Upper lobe of left lung (tissue), 6 donors: Measurements from ENCODE around the gene TRUB2. TPM values are rescaled to one million over a fixed set of nuclear protein-coding genes. Genes with fewer than 3 reads are reported as not detected.
"Not testable (repeated sequence)": the region's sequence is repeated elsewhere in the genome, so short reads cannot be mapped to it uniquely, and the experiment has no call there.

Experiments used
- ATAC-seq, 2 donors: fragments of 200-7000 bp; cut with Tn5 transposase; one replicate each; pipeline ENCODE4 v1.9.1; 2022; ENCODE audit warnings: mild to moderate bottlenecking in 2 of 2, moderate library complexity in 2 of 2; ENCODE audit not compliant: low FRiP score in 2 of 2
- DNase-seq, 2 donors: peaks; one replicate each; pipeline ENCODE4 v3.0.0-alpha.2; 2019 to 2020
- H3K27ac ChIP-seq, 4 donors: fragments of 200-600 bp; sonication (generic); one replicate each; pipeline ENCODE4 v1.5.1; 2016 to 2019
- H3K27me3 ChIP-seq, 4 donors: fragments of 200-600 bp; sonication (generic); one replicate each; pipeline ENCODE4 v1.5.1; 2017 to 2019
- H3K36me3 ChIP-seq, 4 donors: fragments of 200-600 bp; sonication (generic); one replicate each; pipeline ENCODE4 v1.5.1; 2016 to 2019
- H3K4me1 ChIP-seq, 4 donors: fragments of 200-600 bp; sonication (generic); one replicate each; pipeline ENCODE4 v1.5.1; 2018 to 2019
- H3K4me3 ChIP-seq, 4 donors: fragments of 200-600 bp; sonication (generic); one replicate each; pipeline ENCODE4 v1.5.1; 2017 to 2019; ENCODE audit warnings: mild to moderate bottlenecking in 2 of 4, moderate library complexity in 1 of 4
- H3K9me3 ChIP-seq, 4 donors: fragments of 200-600 bp; sonication (generic); one replicate each; pipeline ENCODE4 v1.5.1; 2018 to 2019
- EP300 ChIP-seq, 4 donors: sonication (generic); formaldehyde crosslinking; IDR thresholded peaks; one replicate each; pipeline ENCODE4 v1.5.1; 2017; ENCODE audit warnings: antibody characterized with exemption in 4 of 4, control low read depth in 2 of 4
- POLR2A ChIP-seq, 4 donors: fragments of 450-650 bp; IDR thresholded peaks; one replicate each; pipeline ENCODE4 v1.5.1; 2016 to 2017; ENCODE audit warnings: antibody characterized with exemption in 4 of 4, mild to moderate bottlenecking in 2 of 4
- POLR2AphosphoS5 ChIP-seq, 2 donors: sonication (generic); formaldehyde crosslinking; IDR thresholded peaks; one replicate each; pipeline ENCODE4 v1.5.1; 2017; ENCODE audit warnings: antibody characterized with exemption in 2 of 2
- WGBS, 2 donors: methylation state at CpG; one replicate each; pipeline ENCODE4 v1.1.5; 2017 to 2018; 5-methylcytosine and 5-hydroxymethylcytosine counted together
- total RNA-seq, 6 donors: library from RNA; depleted of rRNA in 4 of 6; stranded (reverse); fragments of >200 nt in 4 of 6; gene quantifications; one replicate each; pipeline versions ENCODE4 v1.1.0 to v1.2.1, GENCODE V29; 2016 to 2021
- TF ChIP-seq, protein P1 (sequence below), 6 experiments: fragments of 450-650 bp in 4 of 6; fragments of 200-600 bp in 2 of 6; sonication (generic) in 2 of 6; IDR thresholded peaks; one replicate each; pipeline ENCODE4 v1.5.1; 2016 to 2019; ENCODE audit warnings: antibody characterized with exemption in 6 of 6
- donor health status: DM: no; HTN: no; CAD: no; lungs with moderate emphysema.
- donor health status: DM: no; HTN: yes; CAD: no; lungs with severe emphysema.

Gene TRUB2
- total RNA-seq, 6 donors from 2014 or later, result 6.9 to 24.1 (median 9.7) TPM

DNA sequence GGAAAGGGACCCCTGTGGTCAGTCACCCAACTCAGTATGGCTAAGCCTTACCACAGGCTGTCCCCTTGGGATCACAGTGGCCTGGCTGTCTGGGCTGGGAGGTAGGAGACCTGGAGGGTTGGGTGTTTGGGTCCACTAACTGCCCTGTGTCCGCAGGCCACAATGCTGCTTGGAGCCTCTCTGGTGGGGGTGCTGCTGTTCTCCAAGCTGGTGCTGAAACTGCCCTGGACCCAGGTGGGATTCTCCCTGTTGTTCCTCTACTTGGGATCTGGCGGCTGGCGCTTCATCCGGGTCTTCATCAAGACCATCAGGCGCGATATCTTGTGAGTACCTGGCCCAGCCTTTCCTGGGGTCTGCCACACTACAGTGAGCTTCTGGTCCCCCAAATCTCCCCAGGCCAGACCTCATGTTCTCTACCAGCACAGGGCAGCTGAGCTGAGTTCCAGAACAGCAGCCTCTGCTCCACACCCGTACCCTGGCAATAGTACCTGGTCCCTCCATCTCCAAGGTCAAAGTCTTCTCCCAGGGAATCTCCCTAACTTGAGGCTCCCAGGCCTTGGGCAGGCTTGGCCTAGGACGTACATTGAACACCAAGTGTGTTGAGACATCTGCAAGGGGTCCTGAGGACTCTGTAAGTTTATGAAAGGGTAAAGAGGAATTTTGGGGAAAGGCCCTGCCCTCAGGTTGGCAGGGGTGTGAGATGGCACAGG, 20.9 kb upstream of the TRUB2 start:
- H3K27me3 ChIP-seq, result no peaks in the 10 kb centered on the region
- no peak for ATAC-seq
- WGBS, 2 donors, result 93 to 94% methylated on average over 2 to 7 of the region's 8 CpGs
- H3K9me3 ChIP-seq, result no peaks in the 10 kb centered on the region
- H3K4me3 ChIP-seq, result no peak overlapping the region
- H3K27ac ChIP-seq, result no peak overlapping the region
- peaks cover 4 to 19% (median 12%) of the 10 kb centered on the region in 4 donors for H3K4me1 ChIP-seq
- peaks cover 0 to 53% (median 44%) of the 10 kb centered on the region in 4 donors for H3K36me3 ChIP-seq
- TF ChIP-seq POLR2AphosphoS5 (IDR thresholded peaks at IDR 0.05) (no peak), POLR2A (IDR thresholded peaks at IDR 0.05) (no peak), EP300 (IDR thresholded peaks at IDR 0.05) (no peak)
- TF ChIP-seq, protein P1, sequence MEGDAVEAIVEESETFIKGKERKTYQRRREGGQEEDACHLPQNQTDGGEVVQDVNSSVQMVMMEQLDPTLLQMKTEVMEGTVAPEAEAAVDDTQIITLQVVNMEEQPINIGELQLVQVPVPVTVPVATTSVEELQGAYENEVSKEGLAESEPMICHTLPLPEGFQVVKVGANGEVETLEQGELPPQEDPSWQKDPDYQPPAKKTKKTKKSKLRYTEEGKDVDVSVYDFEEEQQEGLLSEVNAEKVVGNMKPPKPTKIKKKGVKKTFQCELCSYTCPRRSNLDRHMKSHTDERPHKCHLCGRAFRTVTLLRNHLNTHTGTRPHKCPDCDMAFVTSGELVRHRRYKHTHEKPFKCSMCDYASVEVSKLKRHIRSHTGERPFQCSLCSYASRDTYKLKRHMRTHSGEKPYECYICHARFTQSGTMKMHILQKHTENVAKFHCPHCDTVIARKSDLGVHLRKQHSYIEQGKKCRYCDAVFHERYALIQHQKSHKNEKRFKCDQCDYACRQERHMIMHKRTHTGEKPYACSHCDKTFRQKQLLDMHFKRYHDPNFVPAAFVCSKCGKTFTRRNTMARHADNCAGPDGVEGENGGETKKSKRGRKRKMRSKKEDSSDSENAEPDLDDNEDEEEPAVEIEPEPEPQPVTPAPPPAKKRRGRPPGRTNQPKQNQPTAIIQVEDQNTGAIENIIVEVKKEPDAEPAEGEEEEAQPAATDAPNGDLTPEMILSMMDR (IDR thresholded peaks at IDR 0.05), result no peak
- no peak for DNase-seq

DNA sequence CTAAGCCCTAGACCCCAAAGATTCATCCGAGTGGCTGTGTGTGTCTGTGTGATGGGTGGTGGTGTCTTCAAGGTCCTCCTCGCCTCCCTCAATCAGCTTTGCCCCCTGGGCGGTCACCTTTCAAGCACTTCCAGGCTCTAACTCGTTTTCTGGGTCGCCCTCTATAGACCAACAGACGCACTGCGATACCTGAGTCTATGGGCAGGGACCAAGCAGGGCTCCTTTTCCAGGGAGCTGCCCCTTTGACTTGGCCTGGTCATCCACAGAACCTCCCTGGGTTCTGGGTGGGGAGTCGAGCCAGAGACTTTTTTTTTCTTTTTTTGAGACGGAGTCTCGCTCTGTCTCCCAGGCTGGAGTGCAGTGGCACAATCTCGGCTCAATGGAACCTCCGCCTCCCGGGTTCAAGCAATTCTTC, 19.2 kb upstream of the TRUB2 start:
- ATAC-seq (peak; percentile 75 to 82), DNase-seq (peak in 1 of 2 donors; percentile 74)
- H3K36me3 ChIP-seq, result peaks cover 0 to 39% (median 31%) of the 10 kb centered on the region in 4 donors
- 26 to 65% methylated on average over 6 to 13 of the region's 13 CpGs for WGBS, 2 donors
- no peak for TF ChIP-seq POLR2AphosphoS5 (IDR thresholded peaks at IDR 0.05)
- TF ChIP-seq, protein P1 (IDR thresholded peaks at IDR 0.05), result peak; percentile 44 to 72 (median 64)
- H3K4me3 ChIP-seq, result peak overlapping the region; percentile 73 to 93 (median 90)
- H3K9me3 ChIP-seq, result no peaks in the 10 kb centered on the region
- no peaks in the 10 kb centered on the region for H3K27me3 ChIP-seq
- peaks cover 4 to 19% (median 12%) of the 10 kb centered on the region in 4 donors for H3K4me1 ChIP-seq
- H3K27ac ChIP-seq, result peak overlapping the region in 1 of 4 donors; percentile 89

DNA sequence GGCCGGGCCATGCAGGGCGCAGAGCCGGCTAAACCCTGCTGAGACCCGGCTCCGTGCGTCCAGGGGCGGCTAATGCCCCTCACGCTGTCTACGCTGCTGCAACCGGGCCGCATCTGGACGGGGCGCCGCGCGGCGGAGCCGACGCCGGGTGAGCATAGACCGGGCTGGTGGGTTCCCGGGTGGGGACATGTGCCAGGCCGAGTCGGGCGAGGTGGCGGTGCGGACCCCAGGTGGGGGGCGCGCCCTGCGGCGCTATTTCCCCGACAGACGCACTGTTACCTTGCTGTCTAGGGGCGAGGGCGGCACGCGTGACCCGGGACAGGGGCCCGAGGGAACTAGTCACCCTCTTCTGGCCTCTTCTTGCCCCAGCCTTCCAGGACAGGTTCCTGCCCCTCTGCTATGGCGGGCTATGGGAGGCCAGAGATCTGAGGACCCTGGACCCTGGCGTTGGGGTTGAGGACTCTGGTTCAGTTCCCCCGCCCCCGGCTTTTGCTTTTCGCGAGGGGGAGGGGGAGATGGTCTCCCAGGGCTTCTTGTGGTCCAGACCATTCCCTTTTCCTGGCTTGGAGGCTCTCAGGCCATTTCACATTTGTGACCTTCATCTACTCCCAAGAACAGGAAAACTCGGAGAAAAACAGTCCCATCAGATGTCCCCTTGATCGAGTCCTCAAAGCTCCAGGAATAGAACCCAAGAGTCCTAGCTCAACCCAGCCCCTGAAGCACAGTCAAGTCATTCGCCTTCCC, 18.6 kb upstream of the TRUB2 start:
- no peak for DNase-seq
- H3K27me3 ChIP-seq, result no peaks in the 10 kb centered on the region
- H3K27ac ChIP-seq, result peak overlapping the region; percentile 69 to 89 (median 80)
- H3K4me3 ChIP-seq, result peak overlapping the region; percentile 73 to 93 (median 90)
- H3K4me1 ChIP-seq, result peaks cover 4 to 19% (median 12%) of the 10 kb centered on the region in 4 donors
- no peaks in the 10 kb centered on the region for H3K9me3 ChIP-seq
- TF ChIP-seq EP300 (IDR thresholded peaks at IDR 0.05) (no peak), POLR2A (IDR thresholded peaks at IDR 0.05) (no peak), POLR2AphosphoS5 (IDR thresholded peaks at IDR 0.05) (no peak)
- TF ChIP-seq, protein P1 (IDR thresholded peaks at IDR 0.05), result no peak
- peak; percentile 3 to 11 for ATAC-seq
- 0 to 1% methylated on average over 3 to 8 of the region's 48 CpGs for WGBS, 2 donors
- peaks cover 0 to 33% (median 26%) of the 10 kb centered on the region in 4 donors for H3K36me3 ChIP-seq

DNA sequence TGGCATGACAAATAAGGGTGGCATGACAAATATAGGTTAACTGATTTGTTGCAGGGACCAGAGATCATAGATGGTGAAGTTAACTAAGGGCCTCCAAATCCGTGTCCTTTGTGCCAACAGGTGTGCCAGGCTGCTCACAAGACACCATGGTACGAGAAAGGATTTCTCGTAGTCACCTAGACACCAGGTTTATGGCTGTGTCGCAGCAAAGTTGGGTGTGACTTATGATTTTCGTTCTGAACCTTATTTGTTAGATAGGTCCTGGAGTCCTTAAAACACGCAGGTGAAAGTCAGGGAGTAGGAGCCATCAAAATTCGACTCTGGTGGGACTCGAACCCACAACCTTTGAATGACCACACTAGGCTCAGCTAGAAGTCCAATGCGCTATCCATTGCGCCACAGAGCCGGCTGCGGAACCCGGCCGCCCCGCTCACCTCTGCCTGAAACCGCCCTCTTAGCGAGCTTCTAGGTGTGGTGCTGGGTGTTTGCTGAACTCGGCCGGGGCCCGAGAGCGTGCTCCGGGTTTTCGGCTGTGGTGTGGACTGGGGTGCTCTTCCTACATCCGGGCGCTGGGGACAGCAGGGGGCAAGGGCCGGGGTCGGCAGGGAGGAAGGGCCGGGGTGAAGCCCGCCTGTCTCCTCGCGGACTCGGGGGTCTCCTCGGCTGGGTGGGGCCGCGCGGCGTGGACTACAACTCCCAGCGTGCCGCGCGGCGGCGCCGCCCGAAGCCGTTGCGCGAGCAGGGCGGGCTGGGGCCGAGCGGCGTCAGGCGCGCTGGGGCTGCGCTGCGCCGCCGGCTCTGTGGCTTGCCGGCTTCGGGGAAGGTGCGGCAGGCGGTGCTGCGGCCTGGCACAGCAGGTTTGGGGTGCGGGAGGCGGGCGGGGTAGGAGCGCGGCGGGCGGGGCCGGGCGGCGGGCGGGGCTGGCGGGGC, 17.8 kb upstream of the TRUB2 start, which contains the start of gene SLC27A4:
TSS of gene SLC27A4 (plus strand) at position 767 of the 930 bp plus-strand sequence. CDS start 2,606 bp downstream, outside the sequence.
- peak in 1 of 2 donors; percentile 14 for TF ChIP-seq POLR2AphosphoS5 (IDR thresholded peaks at IDR 0.05)
- TF ChIP-seq, protein P1 (IDR thresholded peaks at IDR 0.05), result peak in 2 of 6 experiments; percentile 15 to 27
- peak in 1 of 4 donors; percentile 56 for TF ChIP-seq POLR2A (IDR thresholded peaks at IDR 0.05)
- no peak for TF ChIP-seq EP300 (IDR thresholded peaks at IDR 0.05)
- Histone ChIP-seq H3K27ac (peak within 1 kb of the TSS; percentile 74 to 89 (median 83)), H3K27me3 (no peaks in the 10 kb centered on the region), H3K9me3 (no peaks in the 10 kb centered on the region), H3K4me3 (peak within 1 kb of the TSS; percentile 73 to 93 (median 90)), H3K4me1 (peaks cover 4 to 19% (median 12%) of the 10 kb centered on the region in 4 donors), H3K36me3 (peaks cover 0 to 24% (median 18%) of the 10 kb centered on the region in 4 donors)
- peak; percentile 89 to 95 for ATAC-seq
- WGBS, 2 donors, result 11 to 19% methylated on average over 16 to 44 of the region's 75 CpGs
- DNase-seq, result peak; percentile 84 to 96

DNA sequence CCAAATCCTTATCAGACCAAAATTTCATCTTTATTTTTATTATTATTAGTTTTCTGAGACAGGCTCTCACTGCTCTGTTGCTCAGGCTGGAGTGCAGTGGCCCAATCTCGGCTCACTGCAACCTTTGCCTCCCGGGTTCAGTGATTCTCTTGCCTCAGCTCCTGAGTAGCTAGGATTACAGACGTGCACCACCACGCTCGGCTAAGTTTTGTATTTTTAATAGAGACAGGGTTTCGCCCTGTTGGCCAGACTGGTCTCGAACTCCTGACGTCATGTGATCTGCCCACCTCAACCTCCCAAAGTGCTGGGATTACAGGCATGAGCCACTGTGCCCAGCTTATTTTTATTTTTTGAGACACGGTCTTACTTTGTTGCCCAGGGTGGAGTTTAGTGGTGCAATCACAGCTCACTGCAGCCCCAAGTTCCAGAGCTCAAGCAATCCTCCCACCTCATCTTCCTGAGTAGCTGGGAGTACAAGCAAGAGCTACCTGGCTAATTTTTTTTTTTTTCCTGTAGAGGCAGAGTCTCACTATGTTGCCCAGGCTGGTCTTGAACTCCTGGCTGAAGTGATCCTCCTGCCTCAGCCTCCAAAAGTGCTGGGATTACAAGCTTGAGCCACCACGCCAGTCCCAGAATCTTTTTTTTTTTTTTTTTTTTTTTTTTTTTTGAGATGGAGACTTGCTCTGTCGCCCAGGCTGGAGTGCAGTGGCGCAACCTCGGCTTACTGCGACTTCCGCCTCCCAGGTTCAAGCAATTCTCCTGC, 16.8 kb upstream of the TRUB2 start:
- WGBS, 2 donors, result 88 to 92% methylated on average over 15 of the region's 15 CpGs

More for the DNA sequence above, 16.8 kb upstream of the TRUB2 start:
- Histone ChIP-seq H3K27ac (peak overlapping the region in 1 of 4 donors; percentile 89), H3K4me1 (peaks cover 4 to 19% (median 12%) of the 10 kb centered on the region in 4 donors), H3K36me3 (peaks cover 0 to 16% (median 11%) of the 10 kb centered on the region in 4 donors)
- H3K4me3 ChIP-seq, H3K27me3 ChIP-seq, H3K9me3 ChIP-seq, DNase-seq, ATAC-seq: not testable (repeated sequence)
